Neural crest cell (in vitro differentiated cells): ENCODE data around the gene ZNF276. TPM values are rescaled to one million over a fixed set of nuclear protein-coding genes. Genes with fewer than 3 reads are reported as not detected.
A peak's percentile ranks its signal among the peaks of the same experiment; 100 is the strongest.

ENCODE experiments used
- DNase-seq: peaks from one replicate; pipeline ENCODE4 v3.0.0; 2021; ENCODE audit warnings: low read depth, mixed read lengths, low spot score
- H3K27ac Mint-ChIP-seq: one replicate; pipeline ENCODE4 v1.8.0; 2021; ENCODE audit warnings: mild to moderate bottlenecking, mixed read lengths; ENCODE audit not compliant: unreplicated experiment
- H3K27me3 Mint-ChIP-seq: 2 replicates; pipeline ENCODE4 v1.8.0; 2021; ENCODE audit warnings: low read depth, mild to moderate bottlenecking, mixed read lengths
- H3K36me3 Mint-ChIP-seq: 2 replicates; pipeline ENCODE4 v1.8.0; 2021; ENCODE audit warnings: low read depth, mild to moderate bottlenecking, mixed read lengths
- H3K4me1 Mint-ChIP-seq: 2 replicates; pipeline ENCODE4 v1.8.0; 2021; ENCODE audit warnings: mixed read lengths
- H3K4me3 Mint-ChIP-seq: one replicate; pipeline ENCODE4 v1.8.0; 2021; ENCODE audit warnings: mild to moderate bottlenecking, mixed read lengths
- H3K9me3 Mint-ChIP-seq: 2 replicates; pipeline ENCODE4 v1.8.0; 2021; ENCODE audit warnings: mixed read lengths
- CTCF ChIP-seq: fragments of 200-600 bp; sonication (generic); conservative IDR thresholded peaks from 2 replicates; pipeline ENCODE4 v1.5.0; 2021; ENCODE audit warnings: antibody characterized with exemption, mild to moderate bottlenecking
- total RNA-seq: library from RNA; stranded (reverse); gene quantifications from 2 replicates; pipeline ENCODE4 v1.2.1, GENCODE V29; 2021

ZNF276 gene
- total RNA-seq, 1 donor from 2014 or later, result 32.9 TPM

DNA sequence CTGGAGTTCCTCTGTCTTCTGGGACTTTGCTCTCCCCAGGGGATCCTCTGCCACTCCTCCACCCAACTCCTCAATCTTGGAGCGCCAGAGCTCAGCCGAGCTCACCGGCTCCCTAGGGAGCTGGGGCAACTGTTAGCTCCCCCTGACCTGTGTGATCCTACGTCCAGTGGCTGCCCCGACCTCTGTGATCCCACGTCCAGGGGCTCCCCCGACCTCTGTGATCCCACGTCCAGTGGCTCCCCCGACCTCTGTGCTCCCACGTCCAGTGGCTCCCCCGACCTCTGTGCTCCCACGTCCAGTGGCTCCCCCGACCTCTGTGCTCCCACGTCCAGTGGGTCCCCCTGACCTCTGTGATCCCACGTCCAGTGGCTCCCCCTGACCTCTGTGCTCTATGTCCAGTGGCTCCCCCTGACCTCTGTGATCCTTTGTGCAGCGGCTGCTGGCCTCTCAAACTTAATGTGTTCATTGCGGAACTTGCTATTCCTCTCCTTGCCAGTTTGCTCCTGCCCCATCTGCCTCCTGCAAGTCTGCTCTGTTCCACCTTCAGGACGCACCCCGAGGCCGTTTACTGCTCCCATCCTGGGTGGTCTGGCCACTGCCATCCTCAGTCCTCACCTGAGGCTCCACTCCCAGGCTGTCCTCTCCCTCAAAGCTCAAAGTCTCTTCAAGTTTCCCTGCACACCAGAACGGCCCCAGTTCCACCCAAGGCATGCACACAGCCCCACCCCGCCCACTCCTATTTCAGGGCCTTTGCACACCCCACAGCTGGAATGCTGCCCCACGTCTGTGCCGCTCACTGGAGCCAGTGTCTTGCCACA lies 3.4 kb upstream of the ZNF276 start:
- Mint-ChIP-seq H3K4me3 (peak overlapping the region; percentile 82), H3K27ac (no peak overlapping the region), H3K36me3 (peaks cover 8% of the 10 kb centered on the region), H3K27me3 (no peaks in the 10 kb centered on the region), H3K4me1 (peaks cover 27% of the 10 kb centered on the region), H3K9me3 (no peaks in the 10 kb centered on the region)
- no peak for DNase-seq
- no peak for TF ChIP-seq CTCF

DNA sequence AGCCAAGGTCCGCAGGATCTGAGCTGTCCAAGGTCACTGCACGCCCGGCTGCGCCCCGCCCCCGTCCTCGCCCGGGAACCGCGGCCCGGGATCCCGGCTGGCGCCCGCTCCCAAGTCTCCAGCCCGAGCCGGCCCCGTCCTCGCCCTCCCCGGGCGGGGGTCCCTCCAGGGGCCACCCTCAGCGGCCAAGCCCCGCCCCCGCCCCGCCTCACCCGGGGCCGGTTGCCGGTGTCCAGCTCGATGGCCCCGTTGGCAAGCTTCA lies 855 bp upstream of the ZNF276 start:
- Mint-ChIP-seq H3K27me3 (peaks cover 4% of the 10 kb centered on the region), H3K36me3 (peaks cover 4% of the 10 kb centered on the region), H3K27ac (no peak overlapping the region), H3K4me1 (peaks cover 32% of the 10 kb centered on the region), H3K9me3 (no peaks in the 10 kb centered on the region), H3K4me3 (peak overlapping the region; percentile 83)
- no peak for TF ChIP-seq CTCF
- no peak for DNase-seq

DNA sequence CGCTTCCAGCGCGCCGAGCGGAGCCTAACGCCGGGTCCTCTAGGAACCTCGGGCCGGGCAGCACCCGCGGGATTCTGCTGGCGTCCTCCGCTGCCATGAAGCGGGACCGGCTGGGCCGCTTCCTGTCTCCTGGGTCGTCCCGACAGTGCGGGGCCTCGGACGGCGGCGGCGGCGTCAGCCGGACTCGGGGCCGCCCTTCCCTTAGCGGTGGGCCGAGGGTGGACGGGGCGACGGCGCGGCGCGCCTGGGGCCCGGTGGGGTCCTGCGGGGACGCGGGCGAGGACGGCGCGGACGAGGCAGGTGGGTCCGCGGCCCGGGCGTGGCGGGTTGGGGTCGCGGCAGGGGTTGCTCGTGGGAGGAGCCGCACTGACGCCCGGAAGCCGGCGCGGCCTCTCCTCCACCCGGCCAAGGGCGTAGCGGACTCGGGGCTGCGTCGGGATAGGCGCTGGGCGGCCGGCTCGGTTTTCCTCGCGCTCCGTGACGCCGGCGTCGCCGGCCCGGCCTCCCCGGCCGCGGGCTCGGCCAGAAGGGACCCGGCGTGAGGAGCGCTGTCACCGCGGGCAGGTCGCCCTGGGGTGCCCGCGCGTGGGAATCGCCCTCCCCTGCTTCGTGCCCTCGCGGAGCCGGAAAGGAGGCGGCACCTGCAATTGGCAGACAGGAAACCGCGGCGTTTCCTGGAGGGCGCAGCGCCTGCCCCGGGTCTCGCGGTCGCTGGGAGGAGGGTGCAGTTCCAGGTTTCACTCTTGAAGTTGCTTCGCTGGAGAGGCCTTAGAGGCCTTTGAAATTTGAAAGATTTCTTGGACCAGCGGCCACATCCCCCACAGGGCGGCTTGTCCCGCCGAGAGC lies 432 bp downstream of the ZNF276 start:
- H3K27ac Mint-ChIP-seq, result no peak overlapping the region
- peaks cover 4% of the 10 kb centered on the region for H3K27me3 Mint-ChIP-seq
- DNase-seq, result no peak
- peak overlapping the region; percentile 79 for H3K4me3 Mint-ChIP-seq
- H3K4me1 Mint-ChIP-seq, result peaks cover 32% of the 10 kb centered on the region
- no peaks in the 10 kb centered on the region for H3K9me3 Mint-ChIP-seq
- TF ChIP-seq CTCF, result no peak
- peaks cover 4% of the 10 kb centered on the region for H3K36me3 Mint-ChIP-seq

DNA sequence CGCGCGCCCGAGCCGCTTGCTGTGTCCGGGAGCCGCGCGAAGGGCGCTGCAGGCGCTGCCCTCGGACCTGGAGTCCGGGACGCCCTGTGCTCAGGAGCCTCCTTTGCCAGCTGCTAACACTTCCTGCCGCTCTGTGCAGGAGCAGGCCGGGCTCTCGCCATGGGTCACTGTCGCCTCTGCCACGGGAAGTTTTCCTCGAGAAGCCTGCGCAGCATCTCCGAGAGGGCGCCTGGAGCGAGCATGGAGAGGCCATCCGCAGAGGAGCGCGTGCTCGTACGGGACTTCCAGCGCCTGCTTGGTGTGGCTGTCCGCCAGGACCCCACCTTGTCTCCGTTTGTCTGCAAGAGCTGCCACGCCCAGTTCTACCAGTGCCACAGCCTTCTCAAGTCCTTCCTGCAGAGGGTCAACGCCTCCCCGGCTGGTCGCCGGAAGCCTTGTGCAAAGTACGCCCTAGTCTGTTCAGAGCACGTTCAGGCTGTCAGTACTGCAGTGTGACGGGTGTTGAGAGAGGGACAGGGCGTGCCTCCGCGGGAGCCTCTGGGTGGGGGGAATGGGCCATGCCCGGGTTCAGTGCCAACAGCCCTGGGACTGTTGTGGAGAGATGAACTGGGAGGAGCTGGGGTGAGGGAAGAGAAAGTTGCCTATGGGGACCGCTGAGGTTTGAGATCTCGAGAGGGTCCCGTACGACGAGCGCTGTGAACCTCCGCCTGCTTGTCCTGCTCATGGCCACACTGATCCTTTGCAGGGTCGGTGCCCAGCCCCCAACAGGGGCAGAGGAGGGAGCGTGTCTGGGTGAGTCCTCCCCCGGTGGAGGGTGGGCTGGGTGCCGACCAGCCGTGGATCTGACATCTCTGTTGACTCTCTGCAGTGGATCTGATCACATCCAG lies 1.3 kb downstream of the ZNF276 start:
- TF ChIP-seq CTCF, result no peak
- H3K27me3 Mint-ChIP-seq, result peaks cover 4% of the 10 kb centered on the region
- peak overlapping the region; percentile 79 for H3K4me3 Mint-ChIP-seq
- peaks cover 9% of the 10 kb centered on the region for H3K36me3 Mint-ChIP-seq
- H3K4me1 Mint-ChIP-seq, result peaks cover 40% of the 10 kb centered on the region
- DNase-seq, result no peak
- H3K9me3 Mint-ChIP-seq, result no peaks in the 10 kb centered on the region
- H3K27ac Mint-ChIP-seq, result peak overlapping the region; percentile 88
